Measurements from ENCODE around the gene HOXD11. TPM values are rescaled to one million over a fixed set of nuclear protein-coding genes. Genes with fewer than 3 reads are reported as not detected.

HOXD11 gene
- total and polyA plus RNA-seq, 2 of the 4 experiments (the other 2 are of a cell fraction), result not detected

DNA sequence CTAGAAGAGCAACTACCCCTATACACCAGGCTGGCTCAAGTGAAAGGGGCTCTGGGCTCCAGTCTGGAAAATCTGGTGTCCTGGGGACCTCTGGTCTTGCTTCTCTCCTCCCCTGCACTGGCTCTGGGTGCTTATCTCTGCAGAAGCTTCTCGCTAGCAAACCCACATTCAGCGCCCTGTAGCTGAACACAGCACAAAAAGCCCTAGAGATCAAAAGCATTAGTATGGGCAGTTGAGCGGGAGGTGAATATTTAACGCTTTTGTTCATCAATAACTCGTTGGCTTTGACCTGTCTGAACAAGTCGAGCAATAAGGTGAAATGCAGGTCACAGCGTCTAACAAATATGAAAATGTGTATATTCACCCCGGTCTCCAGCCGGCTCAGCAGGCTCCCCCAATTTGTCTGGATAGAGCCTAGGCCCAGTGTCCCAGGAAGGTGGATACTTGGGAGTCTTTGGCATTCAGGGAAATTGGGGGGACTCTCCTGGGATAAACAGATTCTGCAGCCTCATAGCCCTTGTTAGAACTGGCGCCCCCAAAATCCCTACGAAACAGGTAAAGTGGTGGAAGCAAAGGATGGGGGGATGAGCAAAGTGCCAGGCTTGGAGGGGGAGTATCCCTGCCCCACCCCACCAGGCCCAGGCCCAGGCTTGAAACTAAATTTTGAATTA lies 41.8 kb downstream of the HOXD11 start:
- Histone ChIP-seq H2BK15ac (ENCODE audit: low read depth, low read length) (no peak overlapping the region), H3K9me1 (ENCODE audit: insufficient read depth, low read length) (no peaks in the 10 kb centered on the region), H2AK9ac (replicated peaks; ENCODE audit: low read depth, low read length, poor library complexity) (no peak overlapping the region), H3K27me3 (ENCODE audit: control insufficient read depth, insufficient read depth, low read length) (peaks cover 81% of the 10 kb centered on the region), H3K79me1 (ENCODE audit: low read depth in 1 of 2, low read length in 2 of 2) (no peaks in the 10 kb centered on the region), H3K27ac (ENCODE audit: insufficient read depth, low read length) (no peak overlapping the region), H2BK5ac (ENCODE audit: low read depth, low read length, poor library complexity, severe bottlenecking) (no peak overlapping the region), H3K4me3 (ENCODE audit: insufficient read depth, low read depth, low read length) (no peak overlapping the region), H2AFZ (replicated peaks; ENCODE audit: low read length, poor library complexity) (no peak overlapping the region), H2BK120ac (ENCODE audit: low read depth, low read length) (no peak overlapping the region), H3K18ac (ENCODE audit: low read depth, low read length) (no peak overlapping the region), H3K4me1 (ENCODE audit: control insufficient read depth, insufficient read depth, low read length) (no peaks in the 10 kb centered on the region), H4K8ac (ENCODE audit: low read depth in 2 of 2, low read length in 2 of 2) (no peak overlapping the region), H4K91ac (ENCODE audit: insufficient read depth, low read depth, low read length) (no peak overlapping the region), H3K9ac (ENCODE audit: low read depth, low read length) (no peak overlapping the region), H2AK5ac (ENCODE audit: low read depth, low read length) (no peak overlapping the region), H4K5ac (ENCODE audit: low read depth, low read length) (no peak overlapping the region), H2BK20ac (ENCODE audit: low read depth, low read length) (no peak overlapping the region), H3K23ac (ENCODE audit: low read depth, low read length) (no peak overlapping the region), H3K4ac (ENCODE audit: low read depth, low read length) (no peak overlapping the region), H3K36me3 (ENCODE audit: control insufficient read depth, insufficient read depth, low read length) (no peaks in the 10 kb centered on the region), H3K56ac (ENCODE audit: extremely low read depth, insufficient read depth, low read length) (no peak overlapping the region), H4K20me1 (ENCODE audit: insufficient read depth, low read length) (no peaks in the 10 kb centered on the region), H3K14ac (replicated peaks; ENCODE audit: low read depth, low read length) (no peak overlapping the region), H3K9me3 (ENCODE audit: control insufficient read depth, insufficient read depth, low read length) (peaks cover 8% of the 10 kb centered on the region), H3K4me2 (ENCODE audit: low read depth, low read length) (no peak overlapping the region)
- ATAC-seq (ENCODE audit: low read depth), result no peak
- no peak for DNase-seq
- WGBS, 2 experiments (ENCODE audit: extremely low coverage in 2 of 2, insufficient read length in 1 of 2), result 20% methylated on average over 1 of the region's 11 CpGs; no CpG with 5 or more reads in 1 of the 2 experiments
- BruUV-seq (replicated peaks), result no TSS peak
- intact Hi-C loops (cut with micrococcal nuclease) (no loop called here), dilution Hi-C loops (cut with HindIII; ENCODE audit: low sequenced_read_pairs, unreplicated experiment) (no loop called here), in situ Hi-C loops (cut with MboI; ENCODE audit: low sequenced_read_pairs) (no loop called here)
- ChIA-PET POLR2A (ENCODE audit: unreplicated experiment) (no interaction called here), CTCF (no interaction called here)
- TF ChIP-seq SMC3 (IDR thresholded peaks at IDR 0.05; ENCODE audit: low read depth, low read length), result no peak
